PC-3 (cell line): ENCODE results near the gene CCT5. TPM values are rescaled to one million over a fixed set of nuclear protein-coding genes. Genes with fewer than 3 reads are reported as not detected.

Source experiments
- ATAC-seq: fragments of 200-7000 bp; cut with Tn5 transposase; 2 replicates; pipeline ENCODE4 v1.9.1; 2020; ENCODE audit warnings: mild to moderate bottlenecking, moderate library complexity
- BruUV-seq: library from RNA; stranded (reverse); fragments of 400-500 nt; replicated peaks from 2 replicates; lab custom pipeline; 2021; lab: Mats Ljungman, UMichigan
- CTCF ChIA-PET: fragments of 300-600 bp; sonication (Branson Sonifier 250); formaldehyde crosslinking; loops from one replicate; lab custom pipeline; 2022; ENCODE audit warnings: antibody characterized with exemption; lab: Charles Lee
- POLR2A ChIA-PET: fragments of 300-600 bp; sonication (Branson Sonifier 250); formaldehyde crosslinking; loops from one replicate; lab custom pipeline; 2022; ENCODE audit warnings: antibody characterized with exemption; ENCODE audit not compliant: unreplicated experiment; lab: Charles Lee
- DNase-seq: peaks from one replicate; pipeline ENCODE4 v3.0.0-alpha.2; 2015
- H2AFZ ChIP-seq: fragments of 300-600 bp; sonication (generic); 2 replicates; pipeline ENCODE4 v1.6.0; 2016; ENCODE audit warnings: antibody characterized with exemption, low read length
- H3F3A ChIP-seq: fragments of 300-600 bp; sonication (generic); one replicate; pipeline ENCODE4 v1.6.0; 2017; ENCODE audit warnings: antibody characterized with exemption, low read length, control low read depth, mild to moderate bottlenecking; ENCODE audit not compliant: unreplicated experiment
- H3K27ac ChIP-seq: fragments of 300-600 bp; sonication (generic); 2 replicates; pipeline ENCODE4 v1.5.1; 2016; ENCODE audit warnings: mild to moderate bottlenecking, low read length
- H3K27me3 ChIP-seq: fragments of 300-600 bp; sonication (generic); 2 replicates; pipeline ENCODE4 v1.6.1; 2016; ENCODE audit warnings: low read length, mixed read lengths
- H3K36me3 ChIP-seq: fragments of 300-600 bp; sonication (generic); 2 replicates; pipeline ENCODE4 v1.6.1; 2016; ENCODE audit warnings: low read depth, mixed run types, low read length, mixed read lengths
- H3K4me1 ChIP-seq: fragments of 300-600 bp; sonication (generic); 2 replicates; pipeline ENCODE4 v1.5.1; 2016; ENCODE audit warnings: low read length; ENCODE audit not compliant: insufficient read depth
- H3K4me2 ChIP-seq: fragments of 300-600 bp; sonication (generic); 2 replicates; pipeline ENCODE4 v1.6.0; 2016; ENCODE audit warnings: low read length
- H3K4me3 ChIP-seq: fragments of 300-600 bp; sonication (generic); 2 replicates; pipeline ENCODE4 v1.5.1; 2016; ENCODE audit warnings: mild to moderate bottlenecking, low read length, mixed read lengths
- H3K79me2 ChIP-seq: fragments of 300-600 bp; sonication (generic); 2 replicates; pipeline ENCODE4 v1.6.1; 2017; ENCODE audit warnings: low read length, mixed read lengths
- H3K9ac ChIP-seq: fragments of 300-600 bp; sonication (generic); 2 replicates; pipeline ENCODE4 v1.6.0; 2016; ENCODE audit warnings: mild to moderate bottlenecking, low read length
- H3K9me2 ChIP-seq: fragments of 300-600 bp; sonication (generic); replicated peaks from 2 replicates; pipeline ENCODE4 v1.6.1; 2016; ENCODE audit warnings: mixed run types, low read length, mixed read lengths
- H3K9me3 ChIP-seq: fragments of 300-600 bp; sonication (generic); 2 replicates; pipeline ENCODE4 v1.6.1; 2016; ENCODE audit warnings: low read length, mixed read lengths
- H4K20me1 ChIP-seq: fragments of 300-600 bp; sonication (generic); 2 replicates; pipeline ENCODE4 v1.6.1; 2016; ENCODE audit warnings: low read length, mixed read lengths
- EZH2 ChIP-seq: fragments of 300-600 bp; sonication (generic); IDR thresholded peaks from one replicate; pipeline ENCODE4 v1.6.1; 2017; ENCODE audit warnings: antibody characterized with exemption, mild to moderate bottlenecking, low read length; ENCODE audit not compliant: unreplicated experiment
- EZH2phosphoT487 ChIP-seq: fragments of 300-600 bp; sonication (generic); IDR thresholded peaks from 2 replicates; pipeline ENCODE4 v1.6.1; 2018; ENCODE audit warnings: mild to moderate bottlenecking, antibody characterized with exemption, low read length, borderline replicate concordance
- intact Hi-C: fragments of 100-400 bp; cut with micrococcal nuclease; formaldehyde crosslinking; loops from 2 replicates; pipeline ENCODE4 v1.9.0; 2023
- total RNA-seq: library from RNA; depleted of rRNA; stranded (reverse); fragments of >200 nt; gene quantifications from 2 replicates; pipeline ENCODE4 v1.2.3, GENCODE V29; 2014
- TF ChIP-seq, protein P1 (sequence below): fragments of 300-600 bp; sonication (generic); conservative IDR thresholded peaks from 2 replicates; pipeline ENCODE4 v1.5.1; 2017; ENCODE audit warnings: antibody characterized with exemption, low read depth, mild to moderate bottlenecking, low read length

CCT5 gene
- total RNA-seq, 1 experiment from 2014 or later, result 1,334 TPM

DNA sequence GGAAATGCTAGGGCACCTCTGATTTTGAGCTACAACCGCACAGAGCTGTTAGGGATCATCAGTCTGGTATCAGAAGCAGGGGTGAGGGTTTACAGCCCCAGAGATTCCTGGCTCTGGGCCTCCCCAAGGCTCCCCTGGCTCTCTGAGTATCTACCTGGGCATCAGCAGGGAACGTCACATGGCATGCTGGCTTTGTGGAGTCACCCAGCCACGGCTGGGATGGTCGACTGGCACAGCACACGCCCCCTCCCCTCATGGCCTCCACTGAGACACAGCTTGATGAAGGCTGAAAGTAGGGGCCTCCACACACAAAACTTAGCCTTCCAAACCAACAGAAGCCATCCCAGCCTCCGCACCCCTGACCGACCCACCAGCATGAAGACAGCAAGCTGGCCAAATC is 17.1 kb upstream of the CCT5 start:
- no peaks in the 10 kb centered on the region for H3K27me3 ChIP-seq
- TF ChIP-seq EZH2 (no peak), EZH2phosphoT487 (no peak)
- TF ChIP-seq, protein P1, sequence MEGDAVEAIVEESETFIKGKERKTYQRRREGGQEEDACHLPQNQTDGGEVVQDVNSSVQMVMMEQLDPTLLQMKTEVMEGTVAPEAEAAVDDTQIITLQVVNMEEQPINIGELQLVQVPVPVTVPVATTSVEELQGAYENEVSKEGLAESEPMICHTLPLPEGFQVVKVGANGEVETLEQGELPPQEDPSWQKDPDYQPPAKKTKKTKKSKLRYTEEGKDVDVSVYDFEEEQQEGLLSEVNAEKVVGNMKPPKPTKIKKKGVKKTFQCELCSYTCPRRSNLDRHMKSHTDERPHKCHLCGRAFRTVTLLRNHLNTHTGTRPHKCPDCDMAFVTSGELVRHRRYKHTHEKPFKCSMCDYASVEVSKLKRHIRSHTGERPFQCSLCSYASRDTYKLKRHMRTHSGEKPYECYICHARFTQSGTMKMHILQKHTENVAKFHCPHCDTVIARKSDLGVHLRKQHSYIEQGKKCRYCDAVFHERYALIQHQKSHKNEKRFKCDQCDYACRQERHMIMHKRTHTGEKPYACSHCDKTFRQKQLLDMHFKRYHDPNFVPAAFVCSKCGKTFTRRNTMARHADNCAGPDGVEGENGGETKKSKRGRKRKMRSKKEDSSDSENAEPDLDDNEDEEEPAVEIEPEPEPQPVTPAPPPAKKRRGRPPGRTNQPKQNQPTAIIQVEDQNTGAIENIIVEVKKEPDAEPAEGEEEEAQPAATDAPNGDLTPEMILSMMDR, result no peak
- no peak overlapping the region for H2AFZ ChIP-seq
- intact Hi-C loops, result loop anchor here (1.0 to 10.0 kb wide), 2 partner anchors 93 to 688 kb away; partner anchors contain the start of gene SEMA5A
- no peak for ATAC-seq
- no peak overlapping the region for H3K4me3 ChIP-seq
- no peaks in the 10 kb centered on the region for H3K9me3 ChIP-seq
- DNase-seq, result no peak
- no peaks in the 10 kb centered on the region for H4K20me1 ChIP-seq
- no peaks in the 10 kb centered on the region for H3F3A ChIP-seq
- ChIA-PET CTCF (interaction anchor here (0.5 to 0.7 kb wide), 3 partner anchors 19 to 874 kb away, joined by 3 to 4 read pairs (median 3); no protein-coding TSS in a partner anchor), POLR2A (interaction anchor here (0.7 kb wide), 1 partner anchor 733 kb away, joined by 5 read pairs; no protein-coding TSS in a partner anchor)
- H3K4me2 ChIP-seq, result peak overlapping the region; percentile 26
- H3K9me2 ChIP-seq, result no peaks in the 10 kb centered on the region
- H3K9ac ChIP-seq, result no peak overlapping the region
- peaks cover 7% of the 10 kb centered on the region for H3K36me3 ChIP-seq
- H3K4me1 ChIP-seq, result peaks cover 21% of the 10 kb centered on the region
- BruUV-seq, result no TSS peak
- no peaks in the 10 kb centered on the region for H3K79me2 ChIP-seq
- peak overlapping the region; percentile 12 for H3K27ac ChIP-seq

DNA sequence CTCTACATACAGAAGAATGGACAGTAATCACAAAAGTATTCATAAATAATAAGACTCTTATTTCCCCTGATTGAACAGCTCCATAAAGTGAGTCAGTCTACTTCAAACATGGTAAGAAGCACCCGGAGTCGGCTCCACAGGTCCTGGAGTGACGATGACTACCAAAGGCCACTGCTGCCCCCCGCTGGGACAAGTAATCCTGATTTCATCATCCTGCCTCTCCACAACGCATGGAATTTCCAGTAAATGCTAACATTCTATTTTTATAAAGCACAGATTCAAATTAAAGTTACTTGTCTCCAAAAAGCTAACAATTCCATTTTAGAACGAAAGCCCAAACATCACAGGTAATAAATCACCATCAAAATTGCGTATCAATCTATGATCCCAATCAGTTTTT is 16.6 kb upstream of the CCT5 start:
- H3K79me2 ChIP-seq, result no peaks in the 10 kb centered on the region
- CTCF ChIA-PET, result interaction anchor here (0.5 to 0.7 kb wide), 3 partner anchors 19 to 875 kb away, joined by 3 to 4 read pairs (median 3); no protein-coding TSS in a partner anchor
- no peak overlapping the region for H3K4me3 ChIP-seq
- peak overlapping the region; percentile 16 for H3K27ac ChIP-seq
- H3K36me3 ChIP-seq, result peaks cover 7% of the 10 kb centered on the region
- no peaks in the 10 kb centered on the region for H4K20me1 ChIP-seq
- H3K27me3 ChIP-seq, result no peaks in the 10 kb centered on the region
- H2AFZ ChIP-seq, result peak overlapping the region; percentile 43
- no TSS peak for BruUV-seq
- TF ChIP-seq, protein P1, result peak; percentile 95
- TF ChIP-seq EZH2phosphoT487, result no peak
- peak; percentile 95 for DNase-seq
- no peak overlapping the region for H3K9ac ChIP-seq
- POLR2A ChIA-PET, result interaction anchor here (0.7 kb wide), 1 partner anchor 734 kb away, joined by 5 read pairs; no protein-coding TSS in a partner anchor
- H3K9me3 ChIP-seq, result no peaks in the 10 kb centered on the region
- peak overlapping the region; percentile 26 for H3K4me2 ChIP-seq
- peaks cover 21% of the 10 kb centered on the region for H3K4me1 ChIP-seq
- no peaks in the 10 kb centered on the region for H3F3A ChIP-seq
- no peaks in the 10 kb centered on the region for H3K9me2 ChIP-seq
- ATAC-seq, result peak; percentile 94
- intact Hi-C loops, result loop anchor here (1.0 to 10.0 kb wide), 2 partner anchors 93 to 689 kb away; partner anchors contain the start of gene SEMA5A

DNA sequence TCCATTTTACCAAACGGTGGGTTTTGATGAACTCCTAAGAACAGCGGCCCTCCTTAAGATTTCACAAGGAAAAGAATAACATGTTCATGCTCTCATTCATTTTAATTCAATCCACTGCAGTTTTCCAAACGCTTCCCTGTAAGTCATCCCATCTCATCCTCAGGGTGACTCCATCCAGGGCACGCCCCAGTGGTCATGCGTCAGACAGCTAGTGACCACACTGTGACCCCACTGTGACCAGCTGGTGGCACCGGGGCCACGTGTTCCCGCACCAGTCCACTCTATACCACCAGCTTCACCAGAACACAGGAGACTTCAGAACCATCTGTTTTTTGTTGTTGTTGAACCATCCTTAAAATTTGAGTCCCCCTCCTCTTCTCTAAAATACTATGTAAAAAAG is 14.7 kb upstream of the CCT5 start:
- TF ChIP-seq, protein P1, result no peak
- no peak for TF ChIP-seq EZH2
- TF ChIP-seq EZH2phosphoT487, result no peak
- Histone ChIP-seq H3K4me2 (no peak overlapping the region), H3K9me3 (no peaks in the 10 kb centered on the region), H3K4me3 (no peak overlapping the region), H3K9me2 (no peaks in the 10 kb centered on the region), H3K79me2 (no peaks in the 10 kb centered on the region), H3K36me3 (peaks cover 7% of the 10 kb centered on the region), H3K27ac (no peak overlapping the region), H3F3A (no peaks in the 10 kb centered on the region), H4K20me1 (no peaks in the 10 kb centered on the region), H3K4me1 (peaks cover 21% of the 10 kb centered on the region), H2AFZ (no peak overlapping the region), H3K27me3 (no peaks in the 10 kb centered on the region), H3K9ac (no peak overlapping the region)
- DNase-seq, result peak; percentile 48
- ATAC-seq, result peak; percentile 65
- ChIA-PET CTCF (no interaction called here), POLR2A (no interaction called here)
- intact Hi-C loops, result loop anchor here (10.0 kb wide), 1 partner anchor 691 kb away; the partner anchor contains the start of gene SEMA5A
- no TSS peak for BruUV-seq
